ENCODE measurements around the gene PCGF2.

The PCGF2 gene

GRCh38 chr17:38705803-38706504 is 42.2 kb downstream of the PCGF2 start (continued):
- TF ChIP-seq ZNF530 (tag by site-specific recombination; IDR thresholded peaks at IDR 0.05; ENCODE audit: low read depth) (no peak), KLF16 (tag by site-specific recombination; IDR thresholded peaks at IDR 0.05) (peak; percentile 47; the same call in 1 of the 2 replicates), ZNF555 (tag by site-specific recombination; conservative IDR thresholded peaks at IDR 0.05) (no peak), ZNF623 (tag by site-specific recombination; IDR thresholded peaks at IDR 0.05) (no peak), PRDM2 (tag by site-specific recombination; IDR thresholded peaks at IDR 0.05; ENCODE audit: borderline replicate concordance) (no peak), ZNF169 (tag by site-specific recombination; IDR thresholded peaks at IDR 0.05) (no peak), ZSCAN30 (tag by site-specific recombination; IDR thresholded peaks at IDR 0.05) (peak; percentile 40; the same call in 1 of the 2 replicates), GLI4 (tag by site-specific recombination; IDR thresholded peaks at IDR 0.05) (no peak), ZNF549 (tag by site-specific recombination; IDR thresholded peaks at IDR 0.05) (no peak), KLF1 (tag by site-specific recombination; IDR thresholded peaks at IDR 0.05) (0 out of 2 replicates have a peak, but pooled peaks have one; percentile 29), ZNF121 (tag by site-specific recombination; IDR thresholded peaks at IDR 0.05) (no peak), TRIM28 (IDR thresholded peaks at IDR 0.05; ENCODE audit: borderline replicate concordance, low read length) (no peak), ZNF23 (tag by site-specific recombination; IDR thresholded peaks at IDR 0.05; ENCODE audit: borderline replicate concordance) (no peak), ZSCAN23 (tag by site-specific recombination; IDR thresholded peaks at IDR 0.05) (no peak), ZNF473 (tag by site-specific recombination; IDR thresholded peaks at IDR 0.05) (no peak), ZNF19 (tag by site-specific recombination; IDR thresholded peaks at IDR 0.05; ENCODE audit: low read depth) (no peak), ZNF707 (tag by site-specific recombination; IDR thresholded peaks at IDR 0.05) (no peak), BCL11B (tag by site-specific recombination; IDR thresholded peaks at IDR 0.05; ENCODE audit: low read depth) (no peak), ZNF521 (tag by site-specific recombination; IDR thresholded peaks at IDR 0.05) (no peak), KLF8 (tag by site-specific recombination; IDR thresholded peaks at IDR 0.05) (peak; percentile 63), ZNF670 (tag by site-specific recombination; IDR thresholded peaks at IDR 0.05; ENCODE audit: low read depth) (no peak), ZNF112 (tag by site-specific recombination; IDR thresholded peaks at IDR 0.05) (no peak), OVOL3 (tag by site-specific recombination; IDR thresholded peaks at IDR 0.05) (no peak), ZNF701 (tag by site-specific recombination; IDR thresholded peaks at IDR 0.05) (no peak), ZNF544 (tag by site-specific recombination; IDR thresholded peaks at IDR 0.05) (no peak), HOXD13 (CRISPR knock-in tag; IDR thresholded peaks at IDR 0.05; ENCODE audit: borderline replicate concordance) (no peak), ZBTB20 (tag by site-specific recombination; IDR thresholded peaks at IDR 0.05) (peak; percentile 91), ZNF692 (tag by site-specific recombination; IDR thresholded peaks at IDR 0.05) (0 out of 2 replicates have a peak, but pooled peaks have one; percentile 35), SP3 (tag by site-specific recombination; IDR thresholded peaks at IDR 0.05) (peak; percentile 72), ZNF791 (tag by site-specific recombination; IDR thresholded peaks at IDR 0.05) (no peak)
- TF ChIP-seq, protein P1, sequence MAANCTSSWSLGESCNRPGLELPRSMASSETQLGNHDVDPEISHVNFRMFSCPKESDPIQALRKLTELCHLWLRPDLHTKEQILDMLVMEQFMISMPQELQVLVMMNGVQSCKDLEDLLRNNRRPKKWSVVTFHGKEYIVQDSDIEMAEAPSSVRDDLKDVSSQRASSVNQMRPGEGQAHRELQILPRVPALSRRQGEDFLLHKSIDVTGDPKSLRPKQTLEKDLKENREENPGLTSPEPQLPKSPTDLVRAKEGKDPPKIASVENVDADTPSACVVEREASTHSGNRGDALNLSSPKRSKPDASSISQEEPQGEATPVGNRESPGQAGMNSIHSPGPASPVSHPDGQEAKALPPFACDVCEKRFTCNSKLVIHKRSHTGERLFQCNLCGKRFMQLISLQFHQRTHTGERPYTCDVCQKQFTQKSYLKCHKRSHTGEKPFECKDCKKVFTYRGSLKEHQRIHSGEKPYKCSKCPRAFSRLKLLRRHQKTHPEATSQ (tag by site-specific recombination; IDR thresholded peaks at IDR 0.05) = no peak
- TF ChIP-seq, protein P2, sequence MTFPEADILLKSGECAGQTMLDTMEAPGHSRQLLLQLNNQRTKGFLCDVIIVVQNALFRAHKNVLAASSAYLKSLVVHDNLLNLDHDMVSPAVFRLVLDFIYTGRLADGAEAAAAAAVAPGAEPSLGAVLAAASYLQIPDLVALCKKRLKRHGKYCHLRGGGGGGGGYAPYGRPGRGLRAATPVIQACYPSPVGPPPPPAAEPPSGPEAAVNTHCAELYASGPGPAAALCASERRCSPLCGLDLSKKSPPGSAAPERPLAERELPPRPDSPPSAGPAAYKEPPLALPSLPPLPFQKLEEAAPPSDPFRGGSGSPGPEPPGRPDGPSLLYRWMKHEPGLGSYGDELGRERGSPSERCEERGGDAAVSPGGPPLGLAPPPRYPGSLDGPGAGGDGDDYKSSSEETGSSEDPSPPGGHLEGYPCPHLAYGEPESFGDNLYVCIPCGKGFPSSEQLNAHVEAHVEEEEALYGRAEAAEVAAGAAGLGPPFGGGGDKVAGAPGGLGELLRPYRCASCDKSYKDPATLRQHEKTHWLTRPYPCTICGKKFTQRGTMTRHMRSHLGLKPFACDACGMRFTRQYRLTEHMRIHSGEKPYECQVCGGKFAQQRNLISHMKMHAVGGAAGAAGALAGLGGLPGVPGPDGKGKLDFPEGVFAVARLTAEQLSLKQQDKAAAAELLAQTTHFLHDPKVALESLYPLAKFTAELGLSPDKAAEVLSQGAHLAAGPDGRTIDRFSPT (tag by site-specific recombination; IDR thresholded peaks at IDR 0.05) = peak; percentile 94
